Measurements from ENCODE around the gene TIGD7. TPM values are rescaled to one million over a fixed set of nuclear protein-coding genes. Genes with fewer than 3 reads are reported as not detected.

TIGD7 gene
- total RNA-seq, 1 experiment from 2014 or later: 5.5 TPM

- ATAC-seq (no peak), DNase-seq (no peak)
- CTCF ChIA-PET: no interaction called here
- no TSS peak for BruUV-seq (replicated peaks)
- no peaks in the 10 kb centered on the region for H3K79me2 ChIP-seq (ENCODE audit: low read length)
- H3K4me1 ChIP-seq (ENCODE audit: insufficient read depth, low read length): peaks cover 6% of the 10 kb centered on the region; the same call in 1 of the 2 replicates
- TF ChIP-seq EZH2 (IDR thresholded peaks at IDR 0.05; ENCODE audit: low read length, unreplicated experiment): no peak
- TF ChIP-seq EZH2phosphoT487 (IDR thresholded peaks at IDR 0.05; ENCODE audit: borderline replicate concordance, low read length): no peak
- no peak for TF ChIP-seq CTCF (conservative IDR thresholded peaks at IDR 0.05; ENCODE audit: low read depth, low read length)
- H3K4me2 ChIP-seq (ENCODE audit: low read length): peak overlapping the region; percentile 81; the same call in 1 of the 2 replicates
- no peaks in the 10 kb centered on the region for H3F3A ChIP-seq (ENCODE audit: low read length, unreplicated experiment)
- no peaks in the 10 kb centered on the region for H4K20me1 ChIP-seq (ENCODE audit: low read length)
- intact Hi-C loops (cut with micrococcal nuclease): loop anchor here (5.0 kb wide), 1 partner anchor 240 kb away; the partner anchor contains the start of gene CLUAP1
- no peak overlapping the region for H3K9ac ChIP-seq (ENCODE audit: low read length)
- no peaks in the 10 kb centered on the region for H3K9me2 ChIP-seq (replicated peaks; ENCODE audit: low read length)
- no peak overlapping the region for H3K4me3 ChIP-seq (ENCODE audit: low read length)
- H3K36me3 ChIP-seq (ENCODE audit: low read depth, low read length): no peaks in the 10 kb centered on the region
- no peaks in the 10 kb centered on the region for H3K9me3 ChIP-seq (ENCODE audit: low read length)
- H2AFZ ChIP-seq (ENCODE audit: low read length): no peak overlapping the region
- H3K27ac ChIP-seq (ENCODE audit: low read length): no peak overlapping the region
- POLR2A ChIA-PET (ENCODE audit: unreplicated experiment): no interaction called here
- no peaks in the 10 kb centered on the region for H3K27me3 ChIP-seq (ENCODE audit: low read length)
These were observed 42.7 kb downstream of the TIGD7 start for GRCh38 chr16:3262517-3262916.

- Histone ChIP-seq H4K20me1 (ENCODE audit: low read length) (no peaks in the 10 kb centered on the region), H3K36me3 (ENCODE audit: low read depth, low read length) (no peaks in the 10 kb centered on the region), H3K27ac (ENCODE audit: low read length) (no peak overlapping the region), H2AFZ (ENCODE audit: low read length) (no peak overlapping the region), H3K4me2 (ENCODE audit: low read length) (no peak overlapping the region), H3K4me3 (ENCODE audit: low read length) (no peak overlapping the region), H3F3A (ENCODE audit: low read length, unreplicated experiment) (no peaks in the 10 kb centered on the region), H3K27me3 (ENCODE audit: low read length) (no peaks in the 10 kb centered on the region), H3K4me1 (ENCODE audit: insufficient read depth, low read length) (peaks cover 3% of the 10 kb centered on the region; the same call in 1 of the 2 replicates), H3K9me2 (replicated peaks; ENCODE audit: low read length) (no peaks in the 10 kb centered on the region), H3K9me3 (ENCODE audit: low read length) (no peaks in the 10 kb centered on the region), H3K9ac (ENCODE audit: low read length) (no peak overlapping the region), H3K79me2 (ENCODE audit: low read length) (no peaks in the 10 kb centered on the region)
- ChIA-PET POLR2A (ENCODE audit: unreplicated experiment) (no interaction called here), CTCF (no interaction called here)
- no peak for DNase-seq
- BruUV-seq (replicated peaks): no TSS peak
- intact Hi-C loops (cut with micrococcal nuclease): loop anchor here (5.0 kb wide), 1 partner anchor 242 kb away; the partner anchor contains the start of gene CLUAP1
- no peak for ATAC-seq
- TF ChIP-seq CTCF (conservative IDR thresholded peaks at IDR 0.05; ENCODE audit: low read depth, low read length) (no peak), EZH2 (IDR thresholded peaks at IDR 0.05; ENCODE audit: low read length, unreplicated experiment) (no peak)
These were observed 45.4 kb downstream of the TIGD7 start for GRCh38 chr16:3259836-3260235.

GRCh38 chr16:3256866-3257465 lies 48.3 kb downstream of the TIGD7 start:
- no TSS peak for BruUV-seq (replicated peaks)
- H3K4me1 ChIP-seq (ENCODE audit: insufficient read depth, low read length): no peaks in the 10 kb centered on the region
- intact Hi-C loops (cut with micrococcal nuclease): no loop called here
- no peak overlapping the region for H2AFZ ChIP-seq (ENCODE audit: low read length)
- no peaks in the 10 kb centered on the region for H3K9me3 ChIP-seq (ENCODE audit: low read length)
- no peak overlapping the region for H3K9ac ChIP-seq (ENCODE audit: low read length)
- no peaks in the 10 kb centered on the region for H3K36me3 ChIP-seq (ENCODE audit: low read depth, low read length)
- ChIA-PET POLR2A (ENCODE audit: unreplicated experiment) (no interaction called here), CTCF (no interaction called here)
- DNase-seq (peak; percentile 36), ATAC-seq (no peak)
- H3K27me3 ChIP-seq (ENCODE audit: low read length): no peaks in the 10 kb centered on the region
- H3F3A ChIP-seq (ENCODE audit: low read length, unreplicated experiment): no peaks in the 10 kb centered on the region
- H3K27ac ChIP-seq (ENCODE audit: low read length): no peak overlapping the region
- H3K9me2 ChIP-seq (replicated peaks; ENCODE audit: low read length): no peaks in the 10 kb centered on the region
- H3K79me2 ChIP-seq (ENCODE audit: low read length): no peaks in the 10 kb centered on the region
- H3K4me3 ChIP-seq (ENCODE audit: low read length): no peak overlapping the region
- no peak for TF ChIP-seq EZH2phosphoT487 (IDR thresholded peaks at IDR 0.05; ENCODE audit: borderline replicate concordance, low read length)
- TF ChIP-seq CTCF (conservative IDR thresholded peaks at IDR 0.05; ENCODE audit: low read depth, low read length): no peak
- TF ChIP-seq EZH2 (IDR thresholded peaks at IDR 0.05; ENCODE audit: low read length, unreplicated experiment): no peak
- H3K4me2 ChIP-seq (ENCODE audit: low read length): no peak overlapping the region
- no peaks in the 10 kb centered on the region for H4K20me1 ChIP-seq (ENCODE audit: low read length)
